Measurements from ENCODE around the gene SLC43A3.

SLC43A3 gene

GRCh38 chr11:57430952-57431351 lies 4.0 kb upstream of the SLC43A3 start:
- in situ Hi-C loops (cut with MboI; ENCODE audit: low sequenced_read_pairs) = no loop called here

- in situ Hi-C loops (cut with MboI; ENCODE audit: low sequenced_read_pairs) = no loop called here
Measured at GRCh38 chr11:57429946-57430345, 3.0 kb upstream of the SLC43A3 start.

- in situ Hi-C loops (cut with MboI; ENCODE audit: low sequenced_read_pairs) = no loop called here
Measured at GRCh38 chr11:57428643-57429042, 1.7 kb upstream of the SLC43A3 start.

- in situ Hi-C loops (cut with MboI; ENCODE audit: low sequenced_read_pairs) = no loop called here
Measured at GRCh38 chr11:57427727-57428082, 784 bp upstream of the SLC43A3 start.

- in situ Hi-C loops (cut with MboI; ENCODE audit: low sequenced_read_pairs) = no loop called here
Measured at GRCh38 chr11:57426439-57426928, 437 bp downstream of the SLC43A3 start.

- in situ Hi-C loops (cut with MboI; ENCODE audit: low sequenced_read_pairs) = no loop called here
Measured at GRCh38 chr11:57425565-57426438, 1.1 kb downstream of the SLC43A3 start.

- in situ Hi-C loops (cut with MboI; ENCODE audit: low sequenced_read_pairs) = no loop called here
Measured at GRCh38 chr11:57424792-57425564, 1.9 kb downstream of the SLC43A3 start.

- in situ Hi-C loops (cut with MboI; ENCODE audit: low sequenced_read_pairs) = no loop called here
Measured at GRCh38 chr11:57424137-57424791, 2.7 kb downstream of the SLC43A3 start.

- in situ Hi-C loops (cut with MboI; ENCODE audit: low sequenced_read_pairs) = no loop called here
Measured at GRCh38 chr11:57422669-57423068, 4.3 kb downstream of the SLC43A3 start.

- in situ Hi-C loops (cut with MboI; ENCODE audit: low sequenced_read_pairs) = no loop called here
Measured at GRCh38 chr11:57421805-57422204, 5.1 kb downstream of the SLC43A3 start.

- in situ Hi-C loops (cut with MboI; ENCODE audit: low sequenced_read_pairs) = no loop called here
Measured at GRCh38 chr11:57421066-57421465, 5.9 kb downstream of the SLC43A3 start.

GRCh38 chr11:57419146-57419545 lies 7.8 kb downstream of the SLC43A3 start:
- in situ Hi-C loops (cut with MboI; ENCODE audit: low sequenced_read_pairs) = no loop called here

- in situ Hi-C loops (cut with MboI; ENCODE audit: low sequenced_read_pairs) = no loop called here
Measured at GRCh38 chr11:57418131-57418530, 8.8 kb downstream of the SLC43A3 start.

- in situ Hi-C loops (cut with MboI; ENCODE audit: low sequenced_read_pairs) = no loop called here
Measured at GRCh38 chr11:57417056-57417455, 9.9 kb downstream of the SLC43A3 start.

GRCh38 chr11:57416436-57416835 lies 10.5 kb downstream of the SLC43A3 start:
- in situ Hi-C loops (cut with MboI; ENCODE audit: low sequenced_read_pairs) = no loop called here

GRCh38 chr11:57414612-57415212 lies 12.2 kb downstream of the SLC43A3 start:
- in situ Hi-C loops (cut with MboI; ENCODE audit: low sequenced_read_pairs) = no loop called here

- in situ Hi-C loops (cut with MboI; ENCODE audit: low sequenced_read_pairs) = no loop called here
Measured at GRCh38 chr11:57413681-57414080, 13.2 kb downstream of the SLC43A3 start.

- in situ Hi-C loops (cut with MboI; ENCODE audit: low sequenced_read_pairs) = no loop called here
Measured at GRCh38 chr11:57410287-57410686, 16.6 kb downstream of the SLC43A3 start.

GRCh38 chr11:57409321-57410100 lies 17.4 kb downstream of the SLC43A3 start:
- in situ Hi-C loops (cut with MboI; ENCODE audit: low sequenced_read_pairs) = no loop called here

GRCh38 chr11:57408771-57409170 lies 18.1 kb downstream of the SLC43A3 start:
- in situ Hi-C loops (cut with MboI; ENCODE audit: low sequenced_read_pairs) = no loop called here

Measured in HL-60/S4 treated with phorbol 12-myristate 13-acetate at 8.2 ng/mL for 4 days and 3 days (cell line).